ENCODE measurements around the gene SLFN12. TPM values are rescaled to one million over a fixed set of nuclear protein-coding genes. Genes with fewer than 3 reads are reported as not detected.
"Not testable (repeated sequence)": the region's sequence is repeated elsewhere in the genome, so short reads cannot be mapped to it uniquely, and the experiment has no call there.

SLFN12 gene
- total RNA-seq, 2 experiments from 2014 or later, result 11.2 to 12.4 TPM

GRCh38 chr17:35448214-35448898 is 16.1 kb upstream of the SLFN12 start, which contains the start of gene SLFN13:
Gene SLFN13, minus strand, starts transcription at chr17:35448766. Its CDS starts 3,086 bp downstream, at chr17:35445680.
- Mint-ChIP-seq H3K27me3 (ENCODE audit: low read depth) (no peaks in the 10 kb centered on the region), H3K4me1 (ENCODE audit: low read depth) (peaks cover 26% of the 10 kb centered on the region), H3K36me3 (ENCODE audit: low read depth) (peaks cover 58% of the 10 kb centered on the region), H3K27ac (peak within 1 kb of the TSS; percentile 75), H3K9me3 (ENCODE audit: insufficient read depth) (peaks cover 5% of the 10 kb centered on the region), H3K4me3 (peak within 1 kb of the TSS; percentile 73)
- ATAC-seq, result peak; percentile 98
- CTCF ChIA-PET, result interaction anchor here (0.7 to 2.4 kb wide), 8 partner anchors 8 to 360 kb away, joined by 3 to 11 read pairs (median 4); no protein-coding TSS in a partner anchor
- peak; percentile 91 for DNase-seq
- POLR2A ChIA-PET, result interaction anchor here (0.6 to 2.4 kb wide), 11 partner anchors 12 to 206 kb away, joined by 3 to 12 read pairs (median 7); partner anchors contain the start of genes SLFN11, SLFN12L and SLFN5

GRCh38 chr17:35447499-35447898 is 15.2 kb upstream of the SLFN12 start:
- Mint-ChIP-seq H3K27me3 (ENCODE audit: low read depth) (no peaks in the 10 kb centered on the region), H3K4me1 (ENCODE audit: low read depth) (peaks cover 26% of the 10 kb centered on the region), H3K27ac (peak overlapping the region; percentile 13), H3K36me3 (ENCODE audit: low read depth) (peaks cover 62% of the 10 kb centered on the region), H3K9me3 (ENCODE audit: insufficient read depth) (peaks cover 5% of the 10 kb centered on the region), H3K4me3 (peak overlapping the region; percentile 59)
- no peak for ATAC-seq
- no peak for DNase-seq
- ChIA-PET CTCF (interaction anchor here (0.6 to 2.4 kb wide), 6 partner anchors 14 to 286 kb away, joined by 3 to 11 read pairs (median 4); no protein-coding TSS in a partner anchor), POLR2A (interaction anchor here (1.2 to 2.4 kb wide), 7 partner anchors 14 to 205 kb away, joined by 3 to 12 read pairs (median 10); partner anchors contain the start of genes SLFN11, SLFN12L and SLFN5)

GRCh38 chr17:35438433-35438832 is 6.1 kb upstream of the SLFN12 start:
- no peaks in the 10 kb centered on the region for H3K9me3 Mint-ChIP-seq (ENCODE audit: insufficient read depth)
- H3K27ac Mint-ChIP-seq, result no peak overlapping the region
- H3K27me3 Mint-ChIP-seq (ENCODE audit: low read depth), result no peaks in the 10 kb centered on the region
- ATAC-seq (no peak), DNase-seq (no peak)
- H3K36me3 Mint-ChIP-seq (ENCODE audit: low read depth), result peaks cover 44% of the 10 kb centered on the region
- ChIA-PET POLR2A (no interaction called here), CTCF (no interaction called here)
- H3K4me3 Mint-ChIP-seq, result no peak overlapping the region
- H3K4me1 Mint-ChIP-seq (ENCODE audit: low read depth), result peaks cover 11% of the 10 kb centered on the region

- ChIA-PET CTCF (interaction anchor here (0.9 to 1.9 kb wide), 6 partner anchors 12 to 120 kb away, joined by 3 to 5 read pairs (median 4); no protein-coding TSS in a partner anchor), POLR2A (interaction anchor here (0.6 to 1.7 kb wide), 6 partner anchors 14 to 191 kb away, joined by 3 to 9 read pairs (median 6); partner anchors contain the start of genes SLFN11, SLFN12L, SLFN13 and SLFN5)
- peak overlapping the region; percentile 85 for H3K27ac Mint-ChIP-seq
- peak overlapping the region; percentile 90 for H3K4me3 Mint-ChIP-seq
- H3K27me3 Mint-ChIP-seq (ENCODE audit: low read depth), result no peaks in the 10 kb centered on the region
- H3K36me3 Mint-ChIP-seq (ENCODE audit: low read depth), result peaks cover 39% of the 10 kb centered on the region
- peaks cover 58% of the 10 kb centered on the region for H3K4me1 Mint-ChIP-seq (ENCODE audit: low read depth)
- ATAC-seq, result peak; percentile 83
- no peaks in the 10 kb centered on the region for H3K9me3 Mint-ChIP-seq (ENCODE audit: insufficient read depth)
- DNase-seq, result peak; percentile 73
These were observed 985 bp upstream of the SLFN12 start for GRCh38 chr17:35433075-35433894.

GRCh38 chr17:35429702-35430101 is 2.6 kb downstream of the SLFN12 start:
- ChIA-PET POLR2A (interaction anchor here (0.6 kb wide), 1 partner anchor 535 kb away, joined by 3 read pairs; no protein-coding TSS in a partner anchor), CTCF (interaction anchor here (1.1 to 2.4 kb wide), 2 partner anchors 19 to 117 kb away, joined by 6 to 7 read pairs; partner anchors contain the start of gene SLFN13)
- peak overlapping the region; percentile 51 for H3K27ac Mint-ChIP-seq
- DNase-seq (no peak), ATAC-seq (no peak)
- H3K36me3 Mint-ChIP-seq (ENCODE audit: low read depth), result peaks cover 51% of the 10 kb centered on the region
- no peaks in the 10 kb centered on the region for H3K27me3 Mint-ChIP-seq (ENCODE audit: low read depth)
- H3K4me3 Mint-ChIP-seq, result no peak overlapping the region
- H3K9me3 Mint-ChIP-seq (ENCODE audit: insufficient read depth), result no peaks in the 10 kb centered on the region
- peaks cover 66% of the 10 kb centered on the region for H3K4me1 Mint-ChIP-seq (ENCODE audit: low read depth)

- DNase-seq (peak; percentile 41), ATAC-seq (peak; percentile 17)
- Mint-ChIP-seq H3K27ac (peak overlapping the region; percentile 17), H3K27me3 (ENCODE audit: low read depth) (no peaks in the 10 kb centered on the region), H3K36me3 (ENCODE audit: low read depth) (peaks cover 52% of the 10 kb centered on the region), H3K4me1 (ENCODE audit: low read depth) (peaks cover 57% of the 10 kb centered on the region), H3K9me3 (ENCODE audit: insufficient read depth) (no peaks in the 10 kb centered on the region), H3K4me3 (no peak overlapping the region)
- ChIA-PET POLR2A (interaction anchor here (0.5 to 1.7 kb wide), 5 partner anchors 20 to 115 kb away, joined by 3 to 7 read pairs (median 3); partner anchors contain the start of genes SLFN11 and SLFN13), CTCF (interaction anchor here (0.9 to 2.4 kb wide), 5 partner anchors 11 to 115 kb away, joined by 3 to 7 read pairs (median 4); partner anchors contain the start of genes SLFN11 and SLFN13)
These were observed 4.1 kb downstream of the SLFN12 start for GRCh38 chr17:35428229-35428628.

- ATAC-seq, result no peak
- no peaks in the 10 kb centered on the region for H3K9me3 Mint-ChIP-seq (ENCODE audit: insufficient read depth)
- ChIA-PET POLR2A (no interaction called here), CTCF (interaction anchor here (1.1 kb wide), 1 partner anchor 111 kb away, joined by 4 read pairs; no protein-coding TSS in a partner anchor)
- H3K4me3 Mint-ChIP-seq, result no peak overlapping the region
- peaks cover 49% of the 10 kb centered on the region for H3K36me3 Mint-ChIP-seq (ENCODE audit: low read depth)
- H3K4me1 Mint-ChIP-seq (ENCODE audit: low read depth), result peaks cover 17% of the 10 kb centered on the region
- no peaks in the 10 kb centered on the region for H3K27me3 Mint-ChIP-seq (ENCODE audit: low read depth)
- no peak overlapping the region for H3K27ac Mint-ChIP-seq
- no peak for DNase-seq
These were observed 8.5 kb downstream of the SLFN12 start for GRCh38 chr17:35423761-35424160.

- peaks cover 48% of the 10 kb centered on the region for H3K36me3 Mint-ChIP-seq (ENCODE audit: low read depth)
- POLR2A ChIA-PET, result not testable (repeated sequence)
These were observed 11.2 kb downstream of the SLFN12 start for GRCh38 chr17:35421069-35421468.

GRCh38 chr17:35416659-35417058 is 15.6 kb downstream of the SLFN12 start:
- no peaks in the 10 kb centered on the region for H3K4me1 Mint-ChIP-seq (ENCODE audit: low read depth)
- H3K36me3 Mint-ChIP-seq (ENCODE audit: low read depth), result peaks cover 57% of the 10 kb centered on the region
- peaks cover 15% of the 10 kb centered on the region for H3K9me3 Mint-ChIP-seq (ENCODE audit: insufficient read depth)
- ChIA-PET CTCF (interaction anchor here (1.2 kb wide), 1 partner anchor 103 kb away, joined by 4 read pairs; no protein-coding TSS in a partner anchor), POLR2A (no interaction called here)
- no peak for ATAC-seq
- H3K4me3 Mint-ChIP-seq, result no peak overlapping the region
- no peaks in the 10 kb centered on the region for H3K27me3 Mint-ChIP-seq (ENCODE audit: low read depth)
- H3K27ac Mint-ChIP-seq, result no peak overlapping the region
- DNase-seq, result no peak

More at GRCh38 chr17:35421069-35421468, 11.2 kb downstream of the SLFN12 start:
- CTCF ChIA-PET; ATAC-seq; DNase-seq; H3K9me3 Mint-ChIP-seq (ENCODE audit: insufficient read depth); H3K4me1 Mint-ChIP-seq (ENCODE audit: low read depth); H3K4me3 Mint-ChIP-seq; H3K27me3 Mint-ChIP-seq (ENCODE audit: low read depth); H3K27ac Mint-ChIP-seq: not testable (repeated sequence)

GRCh38 chr17:35414707-35415106 is 17.6 kb downstream of the SLFN12 start:
- H3K27ac Mint-ChIP-seq; H3K27me3 Mint-ChIP-seq (ENCODE audit: low read depth); H3K4me3 Mint-ChIP-seq; ATAC-seq; CTCF ChIA-PET; H3K4me1 Mint-ChIP-seq (ENCODE audit: low read depth); DNase-seq: not testable (repeated sequence)
- Mint-ChIP-seq H3K36me3 (ENCODE audit: low read depth) (peaks cover 67% of the 10 kb centered on the region), H3K9me3 (ENCODE audit: insufficient read depth) (peaks cover 15% of the 10 kb centered on the region)
- POLR2A ChIA-PET, result interaction anchor here (1.1 kb wide), 1 partner anchor 50 kb away, joined by 3 read pairs; no protein-coding TSS in a partner anchor

- H3K9me3 Mint-ChIP-seq (ENCODE audit: insufficient read depth), result peaks cover 15% of the 10 kb centered on the region
- no peaks in the 10 kb centered on the region for H3K27me3 Mint-ChIP-seq (ENCODE audit: low read depth)
- DNase-seq, result no peak
- ChIA-PET CTCF (no interaction called here), POLR2A (interaction anchor here (1.1 kb wide), 1 partner anchor 49 kb away, joined by 3 read pairs; no protein-coding TSS in a partner anchor)
- no peak overlapping the region for H3K27ac Mint-ChIP-seq
- H3K36me3 Mint-ChIP-seq (ENCODE audit: low read depth), result peaks cover 68% of the 10 kb centered on the region
- no peak for ATAC-seq
- no peaks in the 10 kb centered on the region for H3K4me1 Mint-ChIP-seq (ENCODE audit: low read depth)
- H3K4me3 Mint-ChIP-seq, result no peak overlapping the region
These were observed 18.1 kb downstream of the SLFN12 start for GRCh38 chr17:35414247-35414646.
